Kidney epithelial cell (primary cell): ENCODE measurements around the gene OBP2B. TPM values are rescaled to one million over a fixed set of nuclear protein-coding genes. Genes with fewer than 3 reads are reported as not detected.
"Not testable (repeated sequence)": the region's sequence is repeated elsewhere in the genome, so short reads cannot be mapped to it uniquely, and the experiment has no call there.

Experiments used
- DNase-seq: peaks from one replicate; pipeline ENCODE4 v3.0.0-alpha.2; 2010; ENCODE audit warnings: low read depth
- H3K27me3 ChIP-seq: 2 replicates; pipeline ENCODE4 v1.6.0; 2011; ENCODE audit warnings: low read length; ENCODE audit not compliant: control insufficient read depth, insufficient read depth
- H3K36me3 ChIP-seq: 2 replicates; pipeline ENCODE4 v1.5.1; 2011; ENCODE audit warnings: low read length; ENCODE audit not compliant: control insufficient read depth, insufficient read depth
- H3K4me3 ChIP-seq: 2 replicates; pipeline ENCODE4 v1.5.1; 2011; ENCODE audit warnings: low read depth, mild to moderate bottlenecking, control low read depth, low read length
- CTCF ChIP-seq: IDR thresholded peaks from 2 replicates; pipeline ENCODE4 v1.5.1; 2011; ENCODE audit warnings: mild to moderate bottlenecking, moderate library complexity, low read length, control low read depth, inconsistent platforms; ENCODE audit not compliant: insufficient read depth, poor library complexity, severe bottlenecking
- total RNA-seq: library from RNA; depleted of rRNA; stranded (reverse); fragments of >200 nt; gene quantifications from 2 replicates; pipeline ENCODE4 v1.2.3, GENCODE V29; 2015

The OBP2B gene
- total RNA-seq, 1 donor from 2014 or later, result not detected

- Histone ChIP-seq H3K27me3 (peaks cover 11% of the 10 kb centered on the region), H3K36me3 (no peaks in the 10 kb centered on the region), H3K4me3 (no peak overlapping the region)
- no peak for TF ChIP-seq CTCF
- DNase-seq, result no peak
Observed at GRCh38 chr9:133182151-133182550, 26.9 kb downstream of the OBP2B start.

GRCh38 chr9:133181561-133181960 lies 27.5 kb downstream of the OBP2B start:
- Histone ChIP-seq H3K4me3 (no peak overlapping the region), H3K36me3 (no peaks in the 10 kb centered on the region), H3K27me3 (peaks cover 7% of the 10 kb centered on the region)
- DNase-seq, result no peak
- no peak for TF ChIP-seq CTCF

GRCh38 chr9:133180953-133181352 lies 28.1 kb downstream of the OBP2B start:
- no peak for DNase-seq
- no peak for TF ChIP-seq CTCF
- peaks cover 7% of the 10 kb centered on the region for H3K27me3 ChIP-seq
- no peaks in the 10 kb centered on the region for H3K36me3 ChIP-seq
- H3K4me3 ChIP-seq, result no peak overlapping the region

GRCh38 chr9:133173056-133173455 lies 36.0 kb downstream of the OBP2B start:
- TF ChIP-seq CTCF, result no peak
- H3K4me3 ChIP-seq, result no peak overlapping the region
- no peaks in the 10 kb centered on the region for H3K36me3 ChIP-seq
- H3K27me3 ChIP-seq, result peaks cover 15% of the 10 kb centered on the region
- DNase-seq, result no peak

- DNase-seq, result no peak
- Histone ChIP-seq H3K27me3 (peaks cover 15% of the 10 kb centered on the region), H3K36me3 (no peaks in the 10 kb centered on the region), H3K4me3 (no peak overlapping the region)
- no peak for TF ChIP-seq CTCF
Observed at GRCh38 chr9:133171161-133171961, 37.7 kb downstream of the OBP2B start.

- no peak for DNase-seq
- H3K36me3 ChIP-seq, result no peaks in the 10 kb centered on the region
- H3K27me3 ChIP-seq, result peaks cover 15% of the 10 kb centered on the region
- H3K4me3 ChIP-seq, result no peak overlapping the region
- no peak for TF ChIP-seq CTCF
Observed at GRCh38 chr9:133170716-133171115, 38.3 kb downstream of the OBP2B start.

GRCh38 chr9:133169687-133170086 lies 39.4 kb downstream of the OBP2B start:
- H3K4me3 ChIP-seq, H3K36me3 ChIP-seq, DNase-seq: not testable (repeated sequence)
- H3K27me3 ChIP-seq, result peaks cover 15% of the 10 kb centered on the region
